Adrenal gland (tissue), 5 donors: ENCODE results near the gene ANKRD55.

Source experiments
- POLR2A ChIP-seq, 2 donors: fragments of 450-650 bp; IDR thresholded peaks; one replicate each; pipeline ENCODE4 v1.6.1; 2017; ENCODE audit warnings: antibody characterized with exemption in 2 of 2, mild to moderate bottlenecking in 2 of 2, moderate library complexity in 1 of 2
- TF ChIP-seq, protein P1 (sequence below), 6 experiments: fragments of 450-650 bp in 4 of 6; fragments of 200-600 bp in 2 of 6; sonication (generic) in 1 of 6; IDR thresholded peaks; 1 replicate in 5 of 6; 2 replicates in 1 of 6; pipeline versions ENCODE4 v1.5.1 to v1.8.0; 2016 to 2021; ENCODE audit warnings: antibody characterized with exemption in 6 of 6, mild to moderate bottlenecking in 2 of 6, moderate library complexity in 1 of 6
- donor health status: DM: no; HTN: no; CAD: no.

DNA sequence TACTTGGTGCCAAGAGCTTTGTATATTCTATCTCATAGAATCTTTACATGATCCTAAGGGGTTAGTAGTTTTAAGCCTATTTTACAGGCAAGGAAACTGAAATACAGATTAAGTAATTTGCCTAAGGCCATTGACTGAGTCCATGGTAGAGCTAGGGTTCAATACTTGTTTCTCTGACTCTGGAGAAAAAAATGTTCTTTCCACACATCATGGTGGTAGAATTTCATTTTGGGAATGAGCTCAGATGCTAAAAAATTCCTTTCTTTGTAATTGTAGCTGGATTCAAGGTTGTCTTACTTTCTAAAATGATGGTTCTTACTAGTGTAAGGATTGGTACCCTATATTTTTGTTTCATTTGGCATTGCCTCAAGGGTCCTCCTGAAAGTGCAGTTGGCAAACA is 86.0 kb downstream of the ANKRD55 start:
- TF ChIP-seq, protein P1, sequence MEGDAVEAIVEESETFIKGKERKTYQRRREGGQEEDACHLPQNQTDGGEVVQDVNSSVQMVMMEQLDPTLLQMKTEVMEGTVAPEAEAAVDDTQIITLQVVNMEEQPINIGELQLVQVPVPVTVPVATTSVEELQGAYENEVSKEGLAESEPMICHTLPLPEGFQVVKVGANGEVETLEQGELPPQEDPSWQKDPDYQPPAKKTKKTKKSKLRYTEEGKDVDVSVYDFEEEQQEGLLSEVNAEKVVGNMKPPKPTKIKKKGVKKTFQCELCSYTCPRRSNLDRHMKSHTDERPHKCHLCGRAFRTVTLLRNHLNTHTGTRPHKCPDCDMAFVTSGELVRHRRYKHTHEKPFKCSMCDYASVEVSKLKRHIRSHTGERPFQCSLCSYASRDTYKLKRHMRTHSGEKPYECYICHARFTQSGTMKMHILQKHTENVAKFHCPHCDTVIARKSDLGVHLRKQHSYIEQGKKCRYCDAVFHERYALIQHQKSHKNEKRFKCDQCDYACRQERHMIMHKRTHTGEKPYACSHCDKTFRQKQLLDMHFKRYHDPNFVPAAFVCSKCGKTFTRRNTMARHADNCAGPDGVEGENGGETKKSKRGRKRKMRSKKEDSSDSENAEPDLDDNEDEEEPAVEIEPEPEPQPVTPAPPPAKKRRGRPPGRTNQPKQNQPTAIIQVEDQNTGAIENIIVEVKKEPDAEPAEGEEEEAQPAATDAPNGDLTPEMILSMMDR (IDR thresholded peaks at IDR 0.05), result no peak
- TF ChIP-seq POLR2A (IDR thresholded peaks at IDR 0.05), result no peak
